Measurements from ENCODE around the gene ATP2B3. TPM values are rescaled to one million over a fixed set of nuclear protein-coding genes. Genes with fewer than 3 reads are reported as not detected.
A peak's percentile ranks its signal among the peaks of the same experiment; 100 is the strongest.

ATP2B3 gene
- total RNA-seq, 1 experiment from 2014 or later = 0.21 TPM

- ChIA-PET CTCF (interaction anchor here (0.6 kb wide), 1 partner anchor 213 kb away, joined by 3 read pairs; the partner anchor contains the start of gene SLC6A8), POLR2A (no interaction called here)
- in situ Hi-C loops (cut with HindIII; ENCODE audit: low pct_unique_long_range_greater_than_20kb, low sequenced_read_pairs) = no loop called here
- H3K27ac ChIP-seq (ENCODE audit: low read length) = no peak overlapping the region
- no peak overlapping the region for H3K4me3 ChIP-seq (ENCODE audit: low read depth in 2 of 2, low read length in 2 of 2)
- no peaks in the 10 kb centered on the region for H3K36me3 ChIP-seq (ENCODE audit: control insufficient read depth, insufficient read depth, low read length)
- no peaks in the 10 kb centered on the region for H3K27me3 ChIP-seq (ENCODE audit: control insufficient read depth, insufficient read depth, low read length)
- TF ChIP-seq SIN3A (IDR thresholded peaks at IDR 0.05; ENCODE audit: borderline replicate concordance, insufficient read depth, low read depth, low read length) (no peak), TCF7L2 (IDR thresholded peaks at IDR 0.05; ENCODE audit: low read depth, low read length) (no peak), POLR2AphosphoS5 (IDR thresholded peaks at IDR 0.05; ENCODE audit: low read depth, low read length) (no peak), CTCF (IDR thresholded peaks at IDR 0.05) (no peak)
- TF ChIP-seq, protein P1, sequence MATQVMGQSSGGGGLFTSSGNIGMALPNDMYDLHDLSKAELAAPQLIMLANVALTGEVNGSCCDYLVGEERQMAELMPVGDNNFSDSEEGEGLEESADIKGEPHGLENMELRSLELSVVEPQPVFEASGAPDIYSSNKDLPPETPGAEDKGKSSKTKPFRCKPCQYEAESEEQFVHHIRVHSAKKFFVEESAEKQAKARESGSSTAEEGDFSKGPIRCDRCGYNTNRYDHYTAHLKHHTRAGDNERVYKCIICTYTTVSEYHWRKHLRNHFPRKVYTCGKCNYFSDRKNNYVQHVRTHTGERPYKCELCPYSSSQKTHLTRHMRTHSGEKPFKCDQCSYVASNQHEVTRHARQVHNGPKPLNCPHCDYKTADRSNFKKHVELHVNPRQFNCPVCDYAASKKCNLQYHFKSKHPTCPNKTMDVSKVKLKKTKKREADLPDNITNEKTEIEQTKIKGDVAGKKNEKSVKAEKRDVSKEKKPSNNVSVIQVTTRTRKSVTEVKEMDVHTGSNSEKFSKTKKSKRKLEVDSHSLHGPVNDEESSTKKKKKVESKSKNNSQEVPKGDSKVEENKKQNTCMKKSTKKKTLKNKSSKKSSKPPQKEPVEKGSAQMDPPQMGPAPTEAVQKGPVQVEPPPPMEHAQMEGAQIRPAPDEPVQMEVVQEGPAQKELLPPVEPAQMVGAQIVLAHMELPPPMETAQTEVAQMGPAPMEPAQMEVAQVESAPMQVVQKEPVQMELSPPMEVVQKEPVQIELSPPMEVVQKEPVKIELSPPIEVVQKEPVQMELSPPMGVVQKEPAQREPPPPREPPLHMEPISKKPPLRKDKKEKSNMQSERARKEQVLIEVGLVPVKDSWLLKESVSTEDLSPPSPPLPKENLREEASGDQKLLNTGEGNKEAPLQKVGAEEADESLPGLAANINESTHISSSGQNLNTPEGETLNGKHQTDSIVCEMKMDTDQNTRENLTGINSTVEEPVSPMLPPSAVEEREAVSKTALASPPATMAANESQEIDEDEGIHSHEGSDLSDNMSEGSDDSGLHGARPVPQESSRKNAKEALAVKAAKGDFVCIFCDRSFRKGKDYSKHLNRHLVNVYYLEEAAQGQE (IDR thresholded peaks at IDR 0.05; ENCODE audit: insufficient read depth in 1 of 2, low read depth in 2 of 2, low read length in 1 of 2) = no peak
- no peaks in the 10 kb centered on the region for H3K4me1 ChIP-seq (ENCODE audit: control insufficient read depth, insufficient read depth, low read length)
- intact Hi-C loops (cut with micrococcal nuclease; ENCODE audit: unreplicated experiment) = no loop called here
- no TSS peak for BruUV-seq (replicated peaks)
- ATAC-seq (no peak), DNase-seq (ENCODE audit: low read depth, low spot score) (no peak)
- no peaks in the 10 kb centered on the region for H3K9me3 ChIP-seq (ENCODE audit: control insufficient read depth, insufficient read depth, low read depth, low read length)
Observed at GRCh38 chrX:153474266-153474665, 43.2 kb upstream of the ATP2B3 start.

- no TSS peak for BruUV-seq (replicated peaks)
- ChIA-PET POLR2A (no interaction called here), CTCF (no interaction called here)
- intact Hi-C loops (cut with micrococcal nuclease; ENCODE audit: unreplicated experiment) (no loop called here), in situ Hi-C loops (cut with HindIII; ENCODE audit: low pct_unique_long_range_greater_than_20kb, low sequenced_read_pairs) (no loop called here)
- no peak for TF ChIP-seq TCF7L2 (IDR thresholded peaks at IDR 0.05; ENCODE audit: low read depth, low read length)
- TF ChIP-seq, protein P1 (IDR thresholded peaks at IDR 0.05; ENCODE audit: insufficient read depth in 1 of 2, low read depth in 2 of 2, low read length in 1 of 2) = no peak
- no peak for TF ChIP-seq CTCF (IDR thresholded peaks at IDR 0.05)
- TF ChIP-seq SIN3A (IDR thresholded peaks at IDR 0.05; ENCODE audit: borderline replicate concordance, insufficient read depth, low read depth, low read length) = no peak
- TF ChIP-seq POLR2AphosphoS5 (IDR thresholded peaks at IDR 0.05; ENCODE audit: low read depth, low read length) = no peak
- DNase-seq (ENCODE audit: low read depth, low spot score) (no peak), ATAC-seq (no peak)
- no peaks in the 10 kb centered on the region for H3K36me3 ChIP-seq (ENCODE audit: control insufficient read depth, insufficient read depth, low read length)
- no peaks in the 10 kb centered on the region for H3K27me3 ChIP-seq (ENCODE audit: control insufficient read depth, insufficient read depth, low read length)
- H3K4me3 ChIP-seq (ENCODE audit: low read depth in 2 of 2, low read length in 2 of 2) = peak overlapping the region; percentile 13 to 18
- no peak overlapping the region for H3K27ac ChIP-seq (ENCODE audit: low read length)
- H3K9me3 ChIP-seq (ENCODE audit: control insufficient read depth, insufficient read depth, low read depth, low read length) = no peaks in the 10 kb centered on the region
- H3K4me1 ChIP-seq (ENCODE audit: control insufficient read depth, insufficient read depth, low read length) = no peaks in the 10 kb centered on the region
Observed at GRCh38 chrX:153474718-153475117, 42.7 kb upstream of the ATP2B3 start.

Measured in Panc1 (cell line).